ENCODE measurements around the gene OR2F1.
"Not testable (repeated sequence)": the region's sequence is repeated elsewhere in the genome, so short reads cannot be mapped to it uniquely, and the experiment has no call there.

Gene OR2F1

GRCh38 chr7:143958781-143959180 lies 4.1 kb downstream of the OR2F1 start:
- DNase-seq = no peak

DNA sequence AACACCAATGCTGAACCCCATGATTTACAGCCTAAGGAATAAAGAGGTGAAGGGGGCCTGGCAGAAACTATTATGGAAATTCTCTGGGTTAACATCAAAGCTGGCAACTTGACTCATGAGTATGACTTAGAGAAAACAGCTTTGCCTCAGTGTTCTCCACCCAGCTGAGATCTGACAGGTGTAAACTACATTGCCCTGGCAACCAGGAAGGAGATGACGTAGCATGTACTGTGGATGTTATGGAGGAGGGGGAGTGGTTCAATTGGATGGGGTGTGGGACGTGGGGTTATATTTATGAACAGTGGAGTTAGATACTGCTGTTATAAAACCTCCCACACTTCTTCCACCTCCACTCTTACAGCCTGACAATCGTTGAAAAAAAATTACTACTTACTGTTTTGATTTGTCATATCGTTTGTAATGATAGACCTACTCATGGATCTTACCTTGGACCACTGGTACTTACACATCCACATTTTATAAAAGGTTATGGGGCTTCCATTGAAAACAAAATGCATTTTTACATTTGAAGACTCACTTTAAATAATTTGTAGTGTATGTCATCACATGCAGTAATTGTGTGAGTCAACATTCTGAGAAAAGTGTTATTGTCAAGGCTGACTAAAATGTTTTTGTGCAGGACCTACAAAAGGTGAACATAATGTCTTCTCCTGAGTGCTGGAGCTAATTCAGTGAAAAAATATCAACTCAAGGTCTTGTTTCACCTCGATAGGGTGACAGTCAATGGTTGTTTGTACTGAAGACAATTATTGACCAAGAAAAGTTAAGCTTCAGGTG lies 6.4 kb downstream of the OR2F1 start:
- DNase-seq = no peak

- DNase-seq = no peak
These were observed 10.6 kb downstream of the OR2F1 start for GRCh38 chr7:143965280-143965679.

GRCh38 chr7:143967398-143967797 lies 12.8 kb downstream of the OR2F1 start:
- no peak for DNase-seq

DNA sequence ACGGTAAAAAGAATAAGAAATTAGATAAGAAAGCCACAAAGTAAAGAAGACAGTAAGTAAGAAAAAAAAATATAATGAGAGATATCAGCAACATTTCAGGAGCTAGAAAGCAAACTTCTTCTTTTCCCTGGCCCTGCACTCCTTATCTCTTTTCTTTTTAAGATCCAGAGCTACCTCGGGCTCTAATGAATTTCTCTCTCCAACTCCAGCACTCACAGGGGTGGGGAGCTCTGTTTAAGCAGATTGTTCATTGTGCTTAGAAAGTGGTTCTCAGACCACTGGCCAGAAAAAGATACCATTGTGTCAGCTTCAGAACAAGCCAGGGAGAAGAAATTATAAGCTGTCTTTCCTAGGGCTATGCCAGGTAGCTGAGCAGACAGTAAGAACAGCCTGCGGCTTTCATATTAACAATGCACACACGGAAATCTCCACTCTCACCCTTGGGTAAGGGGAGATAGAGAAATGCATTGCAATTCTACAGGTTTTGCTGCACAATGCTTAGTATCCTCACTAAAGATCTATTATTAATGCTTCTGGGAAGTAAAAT lies 19.3 kb downstream of the OR2F1 start:
- no peak for DNase-seq

GRCh38 chr7:143974459-143974858 lies 19.8 kb downstream of the OR2F1 start:
- no peak for DNase-seq

- DNase-seq = no peak
These were observed 21.0 kb downstream of the OR2F1 start for GRCh38 chr7:143975617-143976016.

DNA sequence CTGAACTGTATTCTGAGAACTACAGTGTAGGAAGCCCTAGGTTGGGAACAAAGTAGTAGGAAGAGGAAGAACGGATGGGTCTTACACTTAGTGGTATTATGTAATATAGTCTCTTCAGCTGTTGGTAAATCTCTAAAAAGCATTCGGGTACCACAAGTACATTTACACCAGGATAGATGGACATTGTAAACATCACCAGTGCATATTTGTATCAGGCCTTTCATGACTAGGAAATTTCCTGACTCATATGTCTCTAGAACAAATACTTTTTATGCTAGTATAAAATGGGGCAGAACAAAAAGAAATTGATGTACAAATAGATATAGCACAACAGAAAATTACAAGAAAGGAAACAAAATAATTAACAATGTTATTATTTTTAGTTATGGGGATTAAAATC lies 23.9 kb downstream of the OR2F1 start:
- no peak for DNase-seq

DNA sequence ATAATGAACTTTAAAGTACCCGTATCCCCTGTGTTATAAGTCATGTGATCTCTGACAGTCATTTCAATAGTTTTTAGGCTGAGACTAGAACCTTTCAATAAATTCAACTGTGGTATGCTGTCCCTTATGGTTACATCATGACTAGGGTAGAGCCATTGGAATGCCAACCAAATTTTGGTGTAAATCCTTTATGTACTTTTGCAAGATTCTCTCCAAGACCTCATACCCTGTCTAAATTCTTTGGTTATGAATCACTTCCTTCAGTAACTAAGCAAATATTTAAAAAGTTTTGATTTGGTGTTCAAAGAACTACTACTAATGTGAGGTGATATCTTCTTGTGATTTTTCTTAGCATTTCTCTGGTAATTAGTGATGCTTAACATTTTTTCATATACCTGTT lies 24.7 kb downstream of the OR2F1 start:
- no peak for DNase-seq

GRCh38 chr7:143979998-143980397 lies 25.4 kb downstream of the OR2F1 start:
- no peak for DNase-seq

GRCh38 chr7:143980746-143981510 lies 26.3 kb downstream of the OR2F1 start:
- DNase-seq = no peak

DNA sequence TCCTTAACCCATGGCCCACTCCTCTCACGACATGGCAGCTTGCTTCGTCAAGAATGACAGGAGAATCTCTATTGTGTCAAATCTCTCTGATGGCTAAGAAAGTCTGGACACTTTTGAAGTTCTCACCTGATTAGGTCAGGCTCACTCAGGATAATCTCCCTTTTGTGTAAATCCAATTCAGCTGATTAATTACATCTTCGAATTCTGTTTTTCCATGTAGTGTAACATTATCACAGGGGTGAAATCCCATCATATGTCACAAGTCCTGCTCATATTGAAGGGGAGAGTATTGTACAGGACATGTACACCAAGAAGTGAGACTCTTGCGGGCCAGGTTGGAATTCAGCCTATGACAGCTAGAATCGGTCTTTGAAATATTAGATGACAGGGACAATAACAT lies 29.3 kb downstream of the OR2F1 start:
- DNase-seq = no peak

DNA sequence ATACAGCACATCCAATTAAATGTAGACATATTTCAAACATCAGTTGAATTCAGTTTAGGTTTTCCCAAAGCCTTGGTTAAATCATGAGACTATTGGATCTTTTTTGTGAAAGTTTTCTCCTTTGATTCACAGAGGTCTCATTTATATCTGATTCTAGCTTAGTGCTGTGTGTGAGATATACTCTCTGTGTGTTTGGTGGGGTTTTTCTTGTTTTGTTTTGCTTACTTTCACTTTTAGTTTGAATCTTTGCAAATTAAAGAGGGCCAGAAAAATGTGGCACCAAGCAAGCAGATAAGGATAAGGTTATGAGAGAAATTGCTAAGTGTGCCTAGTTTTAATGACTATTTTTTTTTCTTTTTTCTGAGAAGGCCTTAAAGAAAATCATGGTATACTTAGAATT lies 32.9 kb downstream of the OR2F1 start:
- no peak for DNase-seq

GRCh38 chr7:143988976-143989745 lies 34.5 kb downstream of the OR2F1 start:
- DNase-seq = no peak

- no peak for DNase-seq
These were observed 38.0 kb downstream of the OR2F1 start for GRCh38 chr7:143992670-143993069.

DNA sequence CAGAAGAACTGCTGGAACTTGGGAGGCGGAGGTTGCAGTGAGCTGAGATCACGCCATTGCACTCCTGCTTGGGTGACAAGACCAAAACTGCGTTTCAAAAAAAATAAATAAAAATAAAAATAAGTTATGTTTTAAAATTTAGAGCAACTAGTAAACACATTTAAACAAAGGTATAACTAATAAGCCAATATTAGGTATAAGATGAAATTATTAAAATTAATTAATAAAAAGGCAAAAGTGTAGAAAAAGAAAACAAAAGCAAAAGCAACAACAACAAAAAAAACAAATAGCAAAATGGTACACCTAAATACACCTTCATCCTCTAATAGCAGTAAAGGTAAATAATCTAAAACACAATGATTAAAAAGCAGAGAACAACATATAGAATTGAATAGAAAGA lies 39.3 kb downstream of the OR2F1 start:
- DNase-seq = no peak

- DNase-seq = no peak
These were observed 45.4 kb downstream of the OR2F1 start, which contains the start of gene OR6B1 for GRCh38 chr7:144000020-144000419. Gene OR6B1 (plus strand): TSS chr7:144000320. CDS start chr7:144003997, 3,677 bp downstream.

DNA sequence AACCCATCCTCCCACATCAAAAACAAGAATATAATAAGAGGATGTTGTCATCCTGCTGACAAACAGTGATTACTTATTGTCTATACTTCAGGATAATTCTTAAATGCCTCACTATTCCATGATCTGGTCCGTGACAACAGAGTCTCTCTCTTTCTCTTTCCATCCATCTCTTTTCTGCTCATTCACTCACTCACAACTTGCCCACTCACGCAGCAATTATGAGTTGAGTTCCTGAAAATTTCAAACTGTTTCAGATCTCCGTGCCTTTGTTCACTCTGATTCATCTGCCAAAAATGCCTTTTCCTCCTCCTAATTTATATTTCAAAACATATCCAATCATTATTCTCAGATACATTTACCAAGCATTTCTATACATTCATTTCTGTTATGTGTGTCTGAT lies 46.9 kb downstream of the OR2F1 start:
- no peak for DNase-seq

GRCh38 chr7:144004703-144005102 lies 50.1 kb downstream of the OR2F1 start:
- DNase-seq = no peak

DNA sequence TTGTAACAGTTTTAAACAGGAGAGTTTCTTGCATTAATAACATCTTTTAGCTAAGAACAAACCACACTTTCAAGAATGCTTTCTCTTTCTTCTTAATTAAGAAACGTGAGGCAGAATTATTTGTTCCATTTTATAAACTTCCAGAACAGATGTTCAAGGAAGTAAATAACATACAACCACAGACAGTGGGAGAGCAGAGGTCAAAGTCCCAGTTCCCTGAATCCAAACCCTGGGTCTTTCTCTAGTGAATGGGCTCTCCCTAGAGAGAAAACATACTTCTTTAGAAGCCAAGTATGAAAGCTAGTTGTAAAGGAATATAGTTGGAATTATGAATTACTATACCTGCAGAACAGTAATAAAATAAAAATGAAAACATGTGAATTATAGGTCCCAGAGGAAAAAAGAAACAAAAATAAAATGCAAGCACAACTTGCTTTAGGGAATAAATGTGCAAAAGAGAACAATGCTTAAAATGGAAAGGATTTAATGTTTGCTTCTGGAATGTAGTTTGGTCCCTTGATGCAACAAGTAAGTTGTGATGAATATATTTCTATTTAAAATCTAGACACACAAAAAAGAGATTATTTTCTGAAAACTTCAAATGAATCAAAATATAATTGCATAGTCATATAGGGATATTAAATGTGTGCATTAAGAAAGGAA lies 51.5 kb downstream of the OR2F1 start:
- no peak for DNase-seq

- DNase-seq = no peak
These were observed 52.0 kb downstream of the OR2F1 start for GRCh38 chr7:144006692-144007042.

GRCh38 chr7:144009361-144009760 lies 54.7 kb downstream of the OR2F1 start:
- no peak for DNase-seq

- not testable (repeated sequence) for DNase-seq
These were observed 55.4 kb downstream of the OR2F1 start for GRCh38 chr7:144010061-144010460.
